SU-DHL-6 (cell line): Measurements from ENCODE around the gene CCDC167.

Experiments
- H2AFZ ChIP-seq: fragments of 200-600 bp; sonication (generic); 2 replicates; pipeline ENCODE4 v1.6.1; 2014; ENCODE audit warnings: low read depth, mild to moderate bottlenecking, moderate library complexity, mixed read lengths, antibody characterized with exemption, low read length; ENCODE audit not compliant: severe bottlenecking
- H3F3A ChIP-seq: fragments of 200-600 bp; shearing (Covaris generic); 2 replicates; pipeline ENCODE4 v1.6.0; 2016; ENCODE audit warnings: antibody characterized with exemption, mild to moderate bottlenecking; ENCODE audit not compliant: insufficient read depth
- H3K27ac ChIP-seq: fragments of 200-600 bp; sonication (generic); 2 replicates; pipeline ENCODE4 v1.5.1; 2016; ENCODE audit warnings: low read depth, mild to moderate bottlenecking, low read length, moderate library complexity, mixed read lengths
- H3K27me3 ChIP-seq: fragments of 200-600 bp; sonication (generic), shearing (Covaris generic); 2 replicates; pipeline ENCODE4 v1.6.0; 2014; ENCODE audit warnings: mild to moderate bottlenecking, low read length
- H3K36me3 ChIP-seq: fragments of 200-600 bp; sonication (generic); 2 replicates; pipeline ENCODE4 v1.6.1; 2014; ENCODE audit warnings: mild to moderate bottlenecking, low read length, mixed read lengths
- H3K4me2 ChIP-seq: fragments of 300-600, 200-600 bp; shearing (Covaris generic), sonication (generic); 2 replicates; pipeline ENCODE4 v1.6.0; 2014; ENCODE audit warnings: low read length, low read depth, mild to moderate bottlenecking; ENCODE audit not compliant: poor library complexity, severe bottlenecking
- H3K4me3 ChIP-seq: fragments of 200-600 bp; sonication (generic); 2 replicates; pipeline ENCODE4 v1.5.1; 2014; ENCODE audit warnings: antibody characterized with exemption, low read length, mild to moderate bottlenecking, mixed read lengths; ENCODE audit not compliant: insufficient read depth, poor library complexity, severe bottlenecking
- H3K79me2 ChIP-seq: fragments of 200-600 bp; sonication (generic); 2 replicates; pipeline ENCODE4 v1.6.1; 2014; ENCODE audit warnings: mild to moderate bottlenecking, low read length, moderate library complexity; ENCODE audit not compliant: insufficient read depth
- H3K9ac ChIP-seq: fragments of 200-600 bp; sonication (generic); 2 replicates; pipeline ENCODE4 v1.7.0; 2014; ENCODE audit warnings: mild to moderate bottlenecking, low read length
- H3K9me2 ChIP-seq: fragments of 200-600 bp; sonication (generic); replicated peaks from 2 replicates; pipeline ENCODE4 v1.6.1; 2014; ENCODE audit warnings: low read length; ENCODE audit not compliant: insufficient read depth
- H3K9me3 ChIP-seq: fragments of 200-600 bp; sonication (generic); 2 replicates; pipeline ENCODE4 v1.6.1; 2014; ENCODE audit warnings: low read length, mixed read lengths; ENCODE audit not compliant: insufficient read depth
- H4K20me1 ChIP-seq: fragments of 200-600 bp; sonication (generic); 2 replicates; pipeline ENCODE4 v1.6.1; 2014; ENCODE audit warnings: low read depth, mild to moderate bottlenecking, antibody characterized with exemption, low read length, moderate library complexity, mixed read lengths
- CTCF ChIP-seq: fragments of 200-600 bp; sonication (generic); IDR thresholded peaks from one replicate; pipeline ENCODE4 v1.5.1; 2017; ENCODE audit warnings: antibody characterized with exemption, mild to moderate bottlenecking, low read length, moderate library complexity; ENCODE audit not compliant: insufficient read depth, poor library complexity, severe bottlenecking
- EZH2phosphoT487 ChIP-seq: fragments of 200-600 bp; sonication (generic), shearing (Covaris generic); conservative IDR thresholded peaks from 2 replicates; pipeline ENCODE4 v1.6.1; 2018; ENCODE audit warnings: mild to moderate bottlenecking, antibody characterized with exemption, low read length, moderate library complexity, mixed read lengths

The CCDC167 gene

GRCh38 chr6:37539171-37540028 is 39.7 kb upstream of the CCDC167 start:
- no peaks in the 10 kb centered on the region for H3K79me2 ChIP-seq
- H3K9me2 ChIP-seq, result no peaks in the 10 kb centered on the region
- TF ChIP-seq CTCF (no peak), EZH2phosphoT487 (no peak)
- H3K4me2 ChIP-seq, result no peak overlapping the region
- no peak overlapping the region for H2AFZ ChIP-seq
- no peak overlapping the region for H3K9ac ChIP-seq
- H3K4me3 ChIP-seq, result no peak overlapping the region
- no peaks in the 10 kb centered on the region for H3F3A ChIP-seq
- no peak overlapping the region for H3K27ac ChIP-seq
- H3K9me3 ChIP-seq, result no peaks in the 10 kb centered on the region
- H3K27me3 ChIP-seq, result no peaks in the 10 kb centered on the region
- no peaks in the 10 kb centered on the region for H3K36me3 ChIP-seq
- no peaks in the 10 kb centered on the region for H4K20me1 ChIP-seq

- H3K9ac ChIP-seq, result no peak overlapping the region
- no peaks in the 10 kb centered on the region for H3K9me2 ChIP-seq
- no peak overlapping the region for H3K4me3 ChIP-seq
- H3K36me3 ChIP-seq, result no peaks in the 10 kb centered on the region
- H4K20me1 ChIP-seq, result no peaks in the 10 kb centered on the region
- H3K9me3 ChIP-seq, result no peaks in the 10 kb centered on the region
- TF ChIP-seq EZH2phosphoT487 (no peak), CTCF (peak; percentile 64)
- H3K79me2 ChIP-seq, result no peaks in the 10 kb centered on the region
- H3K27me3 ChIP-seq, result no peaks in the 10 kb centered on the region
- H3K4me2 ChIP-seq, result no peak overlapping the region
- no peaks in the 10 kb centered on the region for H3F3A ChIP-seq
- no peak overlapping the region for H2AFZ ChIP-seq
- H3K27ac ChIP-seq, result no peak overlapping the region
These were observed 38.4 kb upstream of the CCDC167 start for GRCh38 chr6:37538107-37538506.

GRCh38 chr6:37537548-37537947 is 37.9 kb upstream of the CCDC167 start:
- H3K36me3 ChIP-seq, result no peaks in the 10 kb centered on the region
- H4K20me1 ChIP-seq, result no peaks in the 10 kb centered on the region
- no peak overlapping the region for H2AFZ ChIP-seq
- H3F3A ChIP-seq, result no peaks in the 10 kb centered on the region
- no peak overlapping the region for H3K4me2 ChIP-seq
- no peak overlapping the region for H3K27ac ChIP-seq
- no peak overlapping the region for H3K4me3 ChIP-seq
- no peaks in the 10 kb centered on the region for H3K9me2 ChIP-seq
- H3K79me2 ChIP-seq, result no peaks in the 10 kb centered on the region
- no peak overlapping the region for H3K9ac ChIP-seq
- no peak for TF ChIP-seq CTCF
- H3K9me3 ChIP-seq, result no peaks in the 10 kb centered on the region
- H3K27me3 ChIP-seq, result no peaks in the 10 kb centered on the region
